IPS-15b (cell line): ENCODE data around the gene ARHGAP42.
"Not testable (repeated sequence)": the region's sequence is repeated elsewhere in the genome, so short reads cannot be mapped to it uniquely, and the experiment has no call there.

Experiments used
- H3K27me3 ChIP-seq: one replicate; pipeline ENCODE4 v1.6.1; 2013; ENCODE audit warnings: low read length; ENCODE audit not compliant: control insufficient read depth, insufficient read depth
- H3K36me3 ChIP-seq: one replicate; pipeline ENCODE4 v1.6.1; 2013; ENCODE audit warnings: low read length; ENCODE audit not compliant: control insufficient read depth, insufficient read depth
- H3K4me1 ChIP-seq: one replicate; pipeline ENCODE4 v1.6.1; 2013; ENCODE audit warnings: mild to moderate bottlenecking, low read length; ENCODE audit not compliant: control insufficient read depth, insufficient read depth
- H3K4me3 ChIP-seq: one replicate; pipeline ENCODE4 v1.5.1; 2013; ENCODE audit warnings: low read depth, low read length
- H3K9ac ChIP-seq: one replicate; pipeline ENCODE4 v1.6.1; 2013; ENCODE audit warnings: low read depth, mild to moderate bottlenecking, low read length
- H3K9me3 ChIP-seq: one replicate; pipeline ENCODE4 v1.6.1; 2013; ENCODE audit warnings: mild to moderate bottlenecking, low read length; ENCODE audit not compliant: control insufficient read depth, insufficient read depth

ARHGAP42 gene

GRCh38 chr11:100732949-100733348 lies 45.9 kb downstream of the ARHGAP42 start:
- H3K9ac ChIP-seq: no peak overlapping the region
- H3K27me3 ChIP-seq: no peaks in the 10 kb centered on the region
- no peaks in the 10 kb centered on the region for H3K36me3 ChIP-seq
- no peak overlapping the region for H3K4me3 ChIP-seq
- no peaks in the 10 kb centered on the region for H3K9me3 ChIP-seq
- peaks cover 31% of the 10 kb centered on the region for H3K4me1 ChIP-seq

- H3K4me3 ChIP-seq: no peak overlapping the region
- H3K36me3 ChIP-seq: no peaks in the 10 kb centered on the region
- no peak overlapping the region for H3K9ac ChIP-seq
- H3K4me1 ChIP-seq: peaks cover 39% of the 10 kb centered on the region
- no peaks in the 10 kb centered on the region for H3K9me3 ChIP-seq
- H3K27me3 ChIP-seq: no peaks in the 10 kb centered on the region
These were observed 47.8 kb downstream of the ARHGAP42 start for GRCh38 chr11:100734743-100735527.

GRCh38 chr11:100735949-100736675 lies 49.0 kb downstream of the ARHGAP42 start:
- Histone ChIP-seq H3K4me3 (no peak overlapping the region), H3K36me3 (no peaks in the 10 kb centered on the region), H3K4me1 (peaks cover 40% of the 10 kb centered on the region), H3K27me3 (no peaks in the 10 kb centered on the region), H3K9ac (no peak overlapping the region), H3K9me3 (no peaks in the 10 kb centered on the region)

GRCh38 chr11:100738701-100739270 lies 51.7 kb downstream of the ARHGAP42 start:
- Histone ChIP-seq H3K4me3 (no peak overlapping the region), H3K36me3 (no peaks in the 10 kb centered on the region), H3K4me1 (peaks cover 54% of the 10 kb centered on the region), H3K9me3 (no peaks in the 10 kb centered on the region), H3K9ac (no peak overlapping the region), H3K27me3 (no peaks in the 10 kb centered on the region)

GRCh38 chr11:100739666-100740065 lies 52.6 kb downstream of the ARHGAP42 start:
- Histone ChIP-seq H3K4me1 (peaks cover 52% of the 10 kb centered on the region), H3K9ac (no peak overlapping the region), H3K9me3 (no peaks in the 10 kb centered on the region), H3K36me3 (no peaks in the 10 kb centered on the region), H3K4me3 (no peak overlapping the region), H3K27me3 (no peaks in the 10 kb centered on the region)

GRCh38 chr11:100740440-100740839 lies 53.4 kb downstream of the ARHGAP42 start:
- peaks cover 49% of the 10 kb centered on the region for H3K4me1 ChIP-seq
- no peak overlapping the region for H3K4me3 ChIP-seq
- H3K9me3 ChIP-seq: no peaks in the 10 kb centered on the region
- no peak overlapping the region for H3K9ac ChIP-seq
- H3K27me3 ChIP-seq: no peaks in the 10 kb centered on the region
- H3K36me3 ChIP-seq: no peaks in the 10 kb centered on the region

- Histone ChIP-seq H3K4me3 (no peak overlapping the region), H3K9me3 (no peaks in the 10 kb centered on the region), H3K4me1 (peaks cover 40% of the 10 kb centered on the region), H3K9ac (no peak overlapping the region), H3K27me3 (no peaks in the 10 kb centered on the region), H3K36me3 (no peaks in the 10 kb centered on the region)
These were observed 55.0 kb downstream of the ARHGAP42 start for GRCh38 chr11:100741866-100742625.

- Histone ChIP-seq H3K9me3 (no peaks in the 10 kb centered on the region), H3K4me1 (peaks cover 21% of the 10 kb centered on the region), H3K36me3 (peaks cover 2% of the 10 kb centered on the region), H3K27me3 (no peaks in the 10 kb centered on the region), H3K9ac (no peak overlapping the region), H3K4me3 (no peak overlapping the region)
These were observed 59.4 kb downstream of the ARHGAP42 start for GRCh38 chr11:100746448-100746847.

- Histone ChIP-seq H3K4me3 (no peak overlapping the region), H3K27me3 (no peaks in the 10 kb centered on the region), H3K9me3 (no peaks in the 10 kb centered on the region), H3K36me3 (peaks cover 2% of the 10 kb centered on the region), H3K9ac (no peak overlapping the region), H3K4me1 (peaks cover 15% of the 10 kb centered on the region)
These were observed 61.1 kb downstream of the ARHGAP42 start for GRCh38 chr11:100748153-100748552.

GRCh38 chr11:100749887-100750565 lies 62.9 kb downstream of the ARHGAP42 start:
- not testable (repeated sequence) for H3K27me3 ChIP-seq, H3K9ac ChIP-seq, H3K36me3 ChIP-seq, H3K9me3 ChIP-seq, H3K4me3 ChIP-seq
- H3K4me1 ChIP-seq: peaks cover 25% of the 10 kb centered on the region

GRCh38 chr11:100750566-100750891 lies 63.4 kb downstream of the ARHGAP42 start:
- H3K27me3 ChIP-seq, H3K36me3 ChIP-seq, H3K9ac ChIP-seq, H3K9me3 ChIP-seq, H3K4me3 ChIP-seq: not testable (repeated sequence)
- peaks cover 25% of the 10 kb centered on the region for H3K4me1 ChIP-seq
